GM12801 (cell line): ENCODE data around the gene CRLF3.

ENCODE experiments used
- CTCF ChIP-seq: IDR thresholded peaks from one replicate; pipeline ENCODE4 v1.5.1; 2011; ENCODE audit warnings: control low read depth; ENCODE audit not compliant: insufficient read length; ENCODE audit errors: extremely low read depth

CRLF3 gene

GRCh38 chr17:30808785-30809286 lies 15.7 kb downstream of the CRLF3 start:
- no peak for TF ChIP-seq CTCF

- TF ChIP-seq CTCF = no peak
Observed at GRCh38 chr17:30807896-30808295, 16.6 kb downstream of the CRLF3 start.

- no peak for TF ChIP-seq CTCF
Observed at GRCh38 chr17:30805944-30806456, 18.5 kb downstream of the CRLF3 start.

GRCh38 chr17:30801671-30802070 lies 22.8 kb downstream of the CRLF3 start:
- no peak for TF ChIP-seq CTCF

GRCh38 chr17:30796016-30796415 lies 28.5 kb downstream of the CRLF3 start:
- no peak for TF ChIP-seq CTCF

- TF ChIP-seq CTCF = no peak
Observed at GRCh38 chr17:30794372-30794771, 30.1 kb downstream of the CRLF3 start.

GRCh38 chr17:30793282-30793977 lies 31.1 kb downstream of the CRLF3 start:
- TF ChIP-seq CTCF = no peak
